HEK293 (cell line): ENCODE measurements around the gene WDR70.

Source experiments
- ZBTB7A ChIP-seq: fragments of 450-650 bp; formaldehyde crosslinking; IDR thresholded peaks from 2 replicates; pipeline ENCODE4 v1.5.1; 2016; ENCODE audit warnings: low read depth, missing biosample characterization, missing genetic modification characterization
- ZNF157 ChIP-seq: fragments of 450-650 bp; formaldehyde crosslinking; IDR thresholded peaks from 2 replicates; pipeline ENCODE4 v1.5.1; 2016; ENCODE audit warnings: missing biosample characterization, missing genetic modification characterization
- ZNF223 ChIP-seq: fragments of 450-650 bp; formaldehyde crosslinking; IDR thresholded peaks from 2 replicates; pipeline ENCODE4 v1.5.1; 2016; ENCODE audit warnings: missing biosample characterization, missing genetic modification characterization
- ZNF558 ChIP-seq: fragments of 450-650 bp; formaldehyde crosslinking; IDR thresholded peaks from 2 replicates; pipeline ENCODE4 v1.5.1; 2016; ENCODE audit warnings: missing biosample characterization, missing genetic modification characterization
- ZNF560 ChIP-seq: fragments of 450-650 bp; formaldehyde crosslinking; IDR thresholded peaks from 2 replicates; pipeline ENCODE4 v1.5.1; 2017; ENCODE audit warnings: missing biosample characterization, missing genetic modification characterization, borderline replicate concordance
- TF ChIP-seq, protein P1 (sequence below): fragments of 450-650 bp; formaldehyde crosslinking; IDR thresholded peaks from 2 replicates; pipeline ENCODE4 v1.5.1; 2016; ENCODE audit warnings: missing biosample characterization, missing genetic modification characterization
- TF ChIP-seq, protein P2 (sequence below): fragments of 450-650 bp; formaldehyde crosslinking; IDR thresholded peaks from 2 replicates; pipeline ENCODE4 v1.5.1; 2016; ENCODE audit warnings: missing biosample characterization, missing genetic modification characterization
- TF ChIP-seq, protein P3 (sequence below): fragments of 450-650 bp; formaldehyde crosslinking; conservative IDR thresholded peaks from 2 replicates; pipeline ENCODE4 v1.5.1; 2016; ENCODE audit warnings: low read depth, missing biosample characterization, missing genetic modification characterization

DNA sequence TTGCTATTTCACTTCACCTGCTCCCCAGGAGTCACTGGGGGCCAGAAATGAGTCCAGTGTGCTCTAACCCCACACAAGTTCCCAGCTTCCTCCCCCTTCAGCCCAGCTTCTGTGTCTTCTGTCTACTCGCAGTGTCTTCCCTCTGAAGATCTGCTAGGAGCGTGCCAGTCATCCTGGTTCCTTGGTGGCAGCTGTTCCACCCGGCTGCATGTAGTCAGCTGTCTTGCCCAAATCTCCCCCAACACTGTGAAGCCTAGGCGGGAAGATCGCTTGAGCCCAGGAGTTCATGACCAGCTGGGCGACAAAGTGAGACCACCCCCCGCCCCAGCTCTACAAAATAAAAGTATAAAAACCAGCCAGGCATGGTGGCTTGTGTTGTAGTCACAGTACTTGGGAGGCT lies 306.7 kb downstream of the WDR70 start:
- TF ChIP-seq, protein P1, sequence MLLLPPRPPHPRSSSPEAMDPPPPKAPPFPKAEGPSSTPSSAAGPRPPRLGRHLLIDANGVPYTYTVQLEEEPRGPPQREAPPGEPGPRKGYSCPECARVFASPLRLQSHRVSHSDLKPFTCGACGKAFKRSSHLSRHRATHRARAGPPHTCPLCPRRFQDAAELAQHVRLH (tag by site-specific recombination) = no peak
- TF ChIP-seq ZNF157 = no peak
- no peak for TF ChIP-seq ZNF560 (tag by site-specific recombination)
- TF ChIP-seq, protein P2, sequence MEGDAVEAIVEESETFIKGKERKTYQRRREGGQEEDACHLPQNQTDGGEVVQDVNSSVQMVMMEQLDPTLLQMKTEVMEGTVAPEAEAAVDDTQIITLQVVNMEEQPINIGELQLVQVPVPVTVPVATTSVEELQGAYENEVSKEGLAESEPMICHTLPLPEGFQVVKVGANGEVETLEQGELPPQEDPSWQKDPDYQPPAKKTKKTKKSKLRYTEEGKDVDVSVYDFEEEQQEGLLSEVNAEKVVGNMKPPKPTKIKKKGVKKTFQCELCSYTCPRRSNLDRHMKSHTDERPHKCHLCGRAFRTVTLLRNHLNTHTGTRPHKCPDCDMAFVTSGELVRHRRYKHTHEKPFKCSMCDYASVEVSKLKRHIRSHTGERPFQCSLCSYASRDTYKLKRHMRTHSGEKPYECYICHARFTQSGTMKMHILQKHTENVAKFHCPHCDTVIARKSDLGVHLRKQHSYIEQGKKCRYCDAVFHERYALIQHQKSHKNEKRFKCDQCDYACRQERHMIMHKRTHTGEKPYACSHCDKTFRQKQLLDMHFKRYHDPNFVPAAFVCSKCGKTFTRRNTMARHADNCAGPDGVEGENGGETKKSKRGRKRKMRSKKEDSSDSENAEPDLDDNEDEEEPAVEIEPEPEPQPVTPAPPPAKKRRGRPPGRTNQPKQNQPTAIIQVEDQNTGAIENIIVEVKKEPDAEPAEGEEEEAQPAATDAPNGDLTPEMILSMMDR (tag by site-specific recombination) = no peak
- no peak for TF ChIP-seq ZNF558 (tag by site-specific recombination)
- TF ChIP-seq, protein P3, sequence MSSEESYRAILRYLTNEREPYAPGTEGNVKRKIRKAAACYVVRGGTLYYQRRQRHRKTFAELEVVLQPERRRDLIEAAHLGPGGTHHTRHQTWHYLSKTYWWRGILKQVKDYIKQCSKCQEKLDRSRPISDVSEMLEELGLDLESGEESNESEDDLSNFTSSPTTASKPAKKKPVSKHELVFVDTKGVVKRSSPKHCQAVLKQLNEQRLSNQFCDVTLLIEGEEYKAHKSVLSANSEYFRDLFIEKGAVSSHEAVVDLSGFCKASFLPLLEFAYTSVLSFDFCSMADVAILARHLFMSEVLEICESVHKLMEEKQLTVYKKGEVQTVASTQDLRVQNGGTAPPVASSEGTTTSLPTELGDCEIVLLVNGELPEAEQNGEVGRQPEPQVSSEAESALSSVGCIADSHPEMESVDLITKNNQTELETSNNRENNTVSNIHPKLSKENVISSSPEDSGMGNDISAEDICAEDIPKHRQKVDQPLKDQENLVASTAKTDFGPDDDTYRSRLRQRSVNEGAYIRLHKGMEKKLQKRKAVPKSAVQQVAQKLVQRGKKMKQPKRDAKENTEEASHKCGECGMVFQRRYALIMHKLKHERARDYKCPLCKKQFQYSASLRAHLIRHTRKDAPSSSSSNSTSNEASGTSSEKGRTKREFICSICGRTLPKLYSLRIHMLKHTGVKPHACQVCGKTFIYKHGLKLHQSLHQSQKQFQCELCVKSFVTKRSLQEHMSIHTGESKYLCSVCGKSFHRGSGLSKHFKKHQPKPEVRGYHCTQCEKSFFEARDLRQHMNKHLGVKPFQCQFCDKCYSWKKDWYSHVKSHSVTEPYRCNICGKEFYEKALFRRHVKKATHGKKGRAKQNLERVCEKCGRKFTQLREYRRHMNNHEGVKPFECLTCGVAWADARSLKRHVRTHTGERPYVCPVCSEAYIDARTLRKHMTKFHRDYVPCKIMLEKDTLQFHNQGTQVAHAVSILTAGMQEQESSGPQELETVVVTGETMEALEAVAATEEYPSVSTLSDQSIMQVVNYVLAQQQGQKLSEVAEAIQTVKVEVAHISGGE = no peak
- no peak for TF ChIP-seq ZNF223 (tag by site-specific recombination)
- TF ChIP-seq ZBTB7A = no peak
